ENCODE measurements around the gene RASSF1. TPM values are rescaled to one million over a fixed set of nuclear protein-coding genes. Genes with fewer than 3 reads are reported as not detected.

Gene RASSF1
- total and polyA plus RNA-seq, 2 of the 13 experiments (the other 11 are each of a cell fraction or from before 2014, with no cell fraction given) = 10.2 to 27.5 TPM

DNA sequence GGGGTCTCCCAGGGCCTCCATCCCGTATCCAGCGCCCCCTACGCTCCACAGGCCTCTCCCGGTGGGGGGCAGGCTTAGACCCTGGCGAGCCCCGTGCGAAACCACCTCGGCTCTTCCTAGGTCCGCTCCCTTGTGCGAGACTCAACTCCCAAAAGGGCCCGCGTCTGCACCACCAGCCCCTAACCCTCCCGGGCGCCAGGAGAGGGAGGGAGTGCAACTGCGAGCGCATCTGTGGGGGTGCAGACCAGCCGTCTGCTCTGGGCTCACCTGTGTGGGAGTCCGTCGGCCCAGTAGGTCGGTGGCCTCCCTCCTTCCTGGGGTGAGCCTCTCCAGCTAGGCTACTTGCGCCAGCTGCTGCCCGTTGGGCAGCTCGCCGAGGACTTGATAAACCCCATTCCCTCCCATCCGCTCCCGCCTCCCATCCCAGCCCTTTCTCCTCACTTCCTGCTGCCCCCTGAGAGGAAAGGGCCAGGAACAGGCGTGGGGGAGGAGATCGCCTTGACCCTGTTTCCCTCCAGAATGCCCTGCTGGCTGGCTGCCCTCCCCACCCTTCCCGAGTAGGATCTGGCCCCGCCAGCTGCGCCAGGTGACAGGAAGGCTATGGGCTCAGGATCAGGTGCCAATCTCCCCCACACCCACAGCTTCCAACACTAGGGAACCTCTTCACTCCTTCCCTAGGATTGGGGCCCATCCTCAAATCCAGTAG, 18.1 kb downstream of the RASSF1 start, which contains the start of gene HYAL2 (continued):
- TF ChIP-seq ETV5 (CRISPR knock-in tag; IDR thresholded peaks at IDR 0.05; ENCODE audit: borderline replicate concordance) = peak; percentile 48; the same call in 1 of the 2 replicates
- TF ChIP-seq, protein P1, sequence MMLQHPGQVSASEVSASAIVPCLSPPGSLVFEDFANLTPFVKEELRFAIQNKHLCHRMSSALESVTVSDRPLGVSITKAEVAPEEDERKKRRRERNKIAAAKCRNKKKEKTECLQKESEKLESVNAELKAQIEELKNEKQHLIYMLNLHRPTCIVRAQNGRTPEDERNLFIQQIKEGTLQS (CRISPR knock-in tag; IDR thresholded peaks at IDR 0.05) = peak; percentile 19; the same call in 1 of the 2 replicates
- 0 out of 2 replicates have a peak, but pooled peaks have one; percentile 38 for TF ChIP-seq ZNF205 (CRISPR knock-in tag; IDR thresholded peaks at IDR 0.05)
- TF ChIP-seq, protein P2, sequence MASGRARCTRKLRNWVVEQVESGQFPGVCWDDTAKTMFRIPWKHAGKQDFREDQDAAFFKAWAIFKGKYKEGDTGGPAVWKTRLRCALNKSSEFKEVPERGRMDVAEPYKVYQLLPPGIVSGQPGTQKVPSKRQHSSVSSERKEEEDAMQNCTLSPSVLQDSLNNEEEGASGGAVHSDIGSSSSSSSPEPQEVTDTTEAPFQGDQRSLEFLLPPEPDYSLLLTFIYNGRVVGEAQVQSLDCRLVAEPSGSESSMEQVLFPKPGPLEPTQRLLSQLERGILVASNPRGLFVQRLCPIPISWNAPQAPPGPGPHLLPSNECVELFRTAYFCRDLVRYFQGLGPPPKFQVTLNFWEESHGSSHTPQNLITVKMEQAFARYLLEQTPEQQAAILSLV (CRISPR knock-in tag; IDR thresholded peaks at IDR 0.05; ENCODE audit: borderline replicate concordance) = no peak
- TF ChIP-seq PAX8 (CRISPR knock-in tag; IDR thresholded peaks at IDR 0.05; ENCODE audit: borderline replicate concordance) = 0 out of 2 replicates have a peak, but pooled peaks have one; percentile 27
- 0 out of 2 replicates have a peak, but pooled peaks have one; percentile 13 for TF ChIP-seq ZNF598 (CRISPR knock-in tag; IDR thresholded peaks at IDR 0.05; ENCODE audit: borderline replicate concordance)
- TF ChIP-seq ZSCAN29 (CRISPR knock-in tag; conservative IDR thresholded peaks at IDR 0.05) = 0 out of 2 replicates have a peak, but pooled peaks have one; percentile 38
- 0 out of 2 replicates have a peak, but pooled peaks have one; percentile 9 for TF ChIP-seq NR2F6 (IDR thresholded peaks at IDR 0.05)
- peak; percentile 76 for TF ChIP-seq NR2F6 (CRISPR knock-in tag; IDR thresholded peaks at IDR 0.05)
- 0 out of 2 replicates have a peak, but pooled peaks have one; percentile 44 for TF ChIP-seq ZNF256 (CRISPR knock-in tag; conservative IDR thresholded peaks at IDR 0.05)
- TF ChIP-seq, protein P3, sequence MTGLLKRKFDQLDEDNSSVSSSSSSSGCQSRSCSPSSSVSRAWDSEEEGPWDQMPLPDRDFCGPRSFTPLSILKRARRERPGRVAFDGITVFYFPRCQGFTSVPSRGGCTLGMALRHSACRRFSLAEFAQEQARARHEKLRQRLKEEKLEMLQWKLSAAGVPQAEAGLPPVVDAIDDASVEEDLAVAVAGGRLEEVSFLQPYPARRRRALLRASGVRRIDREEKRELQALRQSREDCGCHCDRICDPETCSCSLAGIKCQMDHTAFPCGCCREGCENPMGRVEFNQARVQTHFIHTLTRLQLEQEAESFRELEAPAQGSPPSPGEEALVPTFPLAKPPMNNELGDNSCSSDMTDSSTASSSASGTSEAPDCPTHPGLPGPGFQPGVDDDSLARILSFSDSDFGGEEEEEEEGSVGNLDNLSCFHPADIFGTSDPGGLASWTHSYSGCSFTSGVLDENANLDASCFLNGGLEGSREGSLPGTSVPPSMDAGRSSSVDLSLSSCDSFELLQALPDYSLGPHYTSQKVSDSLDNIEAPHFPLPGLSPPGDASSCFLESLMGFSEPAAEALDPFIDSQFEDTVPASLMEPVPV (CRISPR knock-in tag; IDR thresholded peaks at IDR 0.05) = 0 out of 2 replicates have a peak, but pooled peaks have one; percentile 47
- TF ChIP-seq POLR2G (IDR thresholded peaks at IDR 0.05; ENCODE audit: low read depth, low read length) = peak; percentile 16
- no peak for TF ChIP-seq NONO (IDR thresholded peaks at IDR 0.05)
- TF ChIP-seq NONO (CRISPR knock-in tag; conservative IDR thresholded peaks at IDR 0.05) = 0 out of 2 replicates have a peak, but pooled peaks have one; percentile 32
- 0 out of 2 replicates have a peak, but pooled peaks have one; percentile 34 for TF ChIP-seq ZZZ3 (CRISPR knock-in tag; IDR thresholded peaks at IDR 0.05; ENCODE audit: borderline replicate concordance)
- TF ChIP-seq, protein P4, sequence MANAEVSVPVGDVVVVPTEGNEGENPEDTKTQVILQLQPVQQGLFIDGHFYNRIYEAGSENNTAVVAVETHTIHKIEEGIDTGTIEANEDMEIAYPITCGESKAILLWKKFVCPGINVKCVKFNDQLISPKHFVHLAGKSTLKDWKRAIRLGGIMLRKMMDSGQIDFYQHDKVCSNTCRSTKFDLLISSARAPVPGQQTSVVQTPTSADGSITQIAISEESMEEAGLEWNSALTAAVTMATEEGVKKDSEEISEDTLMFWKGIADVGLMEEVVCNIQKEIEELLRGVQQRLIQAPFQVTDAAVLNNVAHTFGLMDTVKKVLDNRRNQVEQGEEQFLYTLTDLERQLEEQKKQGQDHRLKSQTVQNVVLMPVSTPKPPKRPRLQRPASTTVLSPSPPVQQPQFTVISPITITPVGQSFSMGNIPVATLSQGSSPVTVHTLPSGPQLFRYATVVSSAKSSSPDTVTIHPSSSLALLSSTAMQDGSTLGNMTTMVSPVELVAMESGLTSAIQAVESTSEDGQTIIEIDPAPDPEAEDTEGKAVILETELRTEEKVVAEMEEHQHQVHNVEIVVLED (CRISPR knock-in tag; IDR thresholded peaks at IDR 0.05; ENCODE audit: borderline replicate concordance) = no peak
- TF ChIP-seq, protein P5, sequence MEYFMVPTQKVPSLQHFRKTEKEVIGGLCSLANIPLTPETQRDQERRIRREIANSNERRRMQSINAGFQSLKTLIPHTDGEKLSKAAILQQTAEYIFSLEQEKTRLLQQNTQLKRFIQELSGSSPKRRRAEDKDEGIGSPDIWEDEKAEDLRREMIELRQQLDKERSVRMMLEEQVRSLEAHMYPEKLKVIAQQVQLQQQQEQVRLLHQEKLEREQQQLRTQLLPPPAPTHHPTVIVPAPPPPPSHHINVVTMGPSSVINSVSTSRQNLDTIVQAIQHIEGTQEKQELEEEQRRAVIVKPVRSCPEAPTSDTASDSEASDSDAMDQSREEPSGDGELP (IDR thresholded peaks at IDR 0.05; ENCODE audit: borderline replicate concordance, low read depth) = 0 out of 2 replicates have a peak, but pooled peaks have one; percentile 33
